ENCODE data around the gene IVD. TPM values are rescaled to one million over a fixed set of nuclear protein-coding genes. Genes with fewer than 3 reads are reported as not detected.

The IVD gene
- total RNA-seq, 1 donor from 2014 or later, result 56.2 TPM

GRCh38 chr15:40367686-40368611, 37.6 kb upstream of the IVD start:
- Mint-ChIP-seq H3K27me3 (ENCODE audit: unreplicated experiment) (peaks cover 15% of the 10 kb centered on the region), H3K27ac (ENCODE audit: unreplicated experiment) (no peak overlapping the region), H3K4me3 (ENCODE audit: unreplicated experiment) (no peak overlapping the region), H3K9me3 (ENCODE audit: unreplicated experiment) (no peaks in the 10 kb centered on the region), H3K36me3 (ENCODE audit: low read depth, unreplicated experiment) (peaks cover 3% of the 10 kb centered on the region), H3K4me1 (ENCODE audit: unreplicated experiment) (peaks cover 23% of the 10 kb centered on the region)
- DNase-seq (ENCODE audit: low spot score), result peak; percentile 88
- TF ChIP-seq CTCF (IDR thresholded peaks at IDR 0.05; ENCODE audit: unreplicated experiment), result peak; percentile 81

GRCh38 chr15:40368719-40369473, 36.7 kb upstream of the IVD start:
- Mint-ChIP-seq H3K9me3 (ENCODE audit: unreplicated experiment) (no peaks in the 10 kb centered on the region), H3K36me3 (ENCODE audit: low read depth, unreplicated experiment) (peaks cover 3% of the 10 kb centered on the region), H3K4me3 (ENCODE audit: unreplicated experiment) (peak overlapping the region; percentile 87), H3K27ac (ENCODE audit: unreplicated experiment) (no peak overlapping the region), H3K4me1 (ENCODE audit: unreplicated experiment) (peaks cover 27% of the 10 kb centered on the region), H3K27me3 (ENCODE audit: unreplicated experiment) (peaks cover 15% of the 10 kb centered on the region)
- no peak for DNase-seq (ENCODE audit: low spot score)
- TF ChIP-seq CTCF (IDR thresholded peaks at IDR 0.05; ENCODE audit: unreplicated experiment), result no peak

- DNase-seq (ENCODE audit: low spot score), result no peak
- peaks cover 15% of the 10 kb centered on the region for H3K27me3 Mint-ChIP-seq (ENCODE audit: unreplicated experiment)
Observed at GRCh38 chr15:40369474-40369869, 36.1 kb upstream of the IVD start.

GRCh38 chr15:40369971-40370370, 35.6 kb upstream of the IVD start:
- Mint-ChIP-seq H3K4me1 (ENCODE audit: unreplicated experiment) (peaks cover 27% of the 10 kb centered on the region), H3K36me3 (ENCODE audit: low read depth, unreplicated experiment) (peaks cover 3% of the 10 kb centered on the region), H3K4me3 (ENCODE audit: unreplicated experiment) (no peak overlapping the region), H3K9me3 (ENCODE audit: unreplicated experiment) (no peaks in the 10 kb centered on the region), H3K27ac (ENCODE audit: unreplicated experiment) (no peak overlapping the region), H3K27me3 (ENCODE audit: unreplicated experiment) (peaks cover 15% of the 10 kb centered on the region)
- DNase-seq (ENCODE audit: low spot score), result no peak
- no peak for TF ChIP-seq CTCF (IDR thresholded peaks at IDR 0.05; ENCODE audit: unreplicated experiment)

More at GRCh38 chr15:40369474-40369869, 36.1 kb upstream of the IVD start:
- no peak overlapping the region for H3K4me3 Mint-ChIP-seq (ENCODE audit: unreplicated experiment)
- no peaks in the 10 kb centered on the region for H3K9me3 Mint-ChIP-seq (ENCODE audit: unreplicated experiment)
- no peak overlapping the region for H3K27ac Mint-ChIP-seq (ENCODE audit: unreplicated experiment)
- TF ChIP-seq CTCF (IDR thresholded peaks at IDR 0.05; ENCODE audit: unreplicated experiment), result no peak
- peaks cover 3% of the 10 kb centered on the region for H3K36me3 Mint-ChIP-seq (ENCODE audit: low read depth, unreplicated experiment)
- H3K4me1 Mint-ChIP-seq (ENCODE audit: unreplicated experiment), result peaks cover 27% of the 10 kb centered on the region
